Stimulated activated CD8-positive, alpha-beta memory T cell treated with anti-CD3 and anti-CD28 coated beads, Interleukin-15, amount 100 ng/mL, for 4 hours (primary cell): ENCODE results near the gene LDLRAD4.
"Not testable (repeated sequence)": the region's sequence is repeated elsewhere in the genome, so short reads cannot be mapped to it uniquely, and the experiment has no call there.

ENCODE experiments used
- DNase-seq, 2 donors: peaks; one replicate each; pipeline ENCODE4 v3.0.0-alpha.2; 2020; ENCODE audit warnings: low read depth in 2 of 2

The LDLRAD4 gene

GRCh38 chr18:13246121-13246520 lies 27.6 kb downstream of the LDLRAD4 start:
- DNase-seq = no peak

DNA sequence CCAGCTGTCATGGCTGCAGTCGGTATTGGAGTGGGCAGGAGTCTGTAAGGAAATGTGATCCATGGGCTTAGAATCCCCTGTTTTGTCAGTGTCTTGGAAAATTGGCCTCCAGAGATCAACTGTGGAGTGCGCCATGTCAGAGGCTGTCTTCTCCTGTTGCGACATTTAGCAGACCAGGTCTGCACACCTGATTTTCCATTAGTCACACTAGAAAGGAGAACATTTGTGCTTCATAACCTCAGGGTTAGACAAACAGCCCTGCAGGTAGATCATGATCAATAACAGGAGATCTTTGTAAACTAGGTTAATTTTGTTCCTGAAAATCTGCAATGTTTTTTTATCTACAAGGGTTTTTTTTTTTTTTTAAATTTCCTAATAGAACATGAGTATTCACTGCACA lies 28.0 kb downstream of the LDLRAD4 start:
- DNase-seq = no peak

DNA sequence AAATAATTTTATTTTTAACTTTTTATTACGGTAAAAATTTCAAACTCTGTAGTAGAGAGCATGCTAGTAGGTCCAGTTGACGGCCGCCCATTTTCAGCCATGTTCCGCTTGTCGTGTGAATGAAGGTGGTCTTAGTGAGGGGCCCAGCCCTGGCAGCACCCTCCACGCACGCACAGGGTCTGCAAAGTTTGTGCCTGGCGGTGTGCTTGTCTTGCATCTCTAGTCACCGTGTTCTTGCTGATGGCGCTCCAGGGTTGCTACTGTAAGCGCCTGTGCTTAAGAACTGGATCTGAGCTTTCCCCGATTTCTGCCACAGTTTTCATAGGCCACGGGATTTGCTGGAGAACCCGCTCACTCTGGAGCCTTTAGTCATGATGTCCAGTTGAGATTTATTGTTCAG lies 28.9 kb downstream of the LDLRAD4 start:
- no peak for DNase-seq

GRCh38 chr18:13252686-13253410 lies 34.3 kb downstream of the LDLRAD4 start:
- DNase-seq = no peak

GRCh38 chr18:13253786-13254688 lies 35.5 kb downstream of the LDLRAD4 start:
- DNase-seq = no peak

- no peak for DNase-seq
Measured at GRCh38 chr18:13254971-13255927, 36.7 kb downstream of the LDLRAD4 start.

DNA sequence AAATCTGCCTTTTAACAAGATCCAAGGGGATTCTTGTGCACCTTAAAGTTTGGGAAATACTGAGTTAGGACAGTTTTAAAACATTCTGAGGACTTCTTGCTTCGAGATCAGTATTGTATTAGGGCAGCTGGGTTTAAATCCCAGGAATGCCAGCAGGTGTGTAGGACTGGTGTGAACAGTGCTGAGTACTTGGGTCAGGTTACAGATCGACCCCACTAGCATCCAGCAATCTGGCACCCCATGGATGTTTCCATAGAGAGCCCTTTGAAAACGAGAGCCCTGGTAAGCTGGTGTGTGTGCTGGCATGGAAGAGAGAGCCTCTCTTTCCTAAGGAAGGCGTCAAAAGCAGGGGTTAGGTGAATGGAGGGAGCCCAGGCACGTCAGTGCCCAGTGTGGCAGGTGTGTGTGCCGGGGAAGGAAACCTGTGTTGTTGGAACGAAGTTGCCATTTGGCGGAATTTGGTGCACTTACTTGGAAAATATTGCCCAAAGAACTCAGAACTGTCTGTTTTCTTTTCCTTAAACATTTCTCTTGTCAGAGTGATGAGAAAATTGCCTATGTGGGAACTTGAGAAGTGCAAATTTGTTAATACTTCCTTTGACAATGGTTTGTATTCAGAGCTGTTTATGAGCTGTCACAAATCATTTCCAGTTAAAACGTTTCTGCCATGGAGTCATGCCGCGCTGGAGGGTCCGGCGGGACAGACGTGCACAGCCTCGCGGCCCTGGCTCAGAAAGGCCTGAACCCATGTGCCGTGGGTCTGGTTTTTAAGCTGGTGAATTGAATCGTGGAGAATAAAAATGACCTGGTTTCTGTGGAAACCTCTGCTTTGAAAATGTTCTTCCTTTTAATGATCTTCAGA lies 38.1 kb downstream of the LDLRAD4 start:
- no peak for DNase-seq

- no peak for DNase-seq
Measured at GRCh38 chr18:13257361-13257980, 38.9 kb downstream of the LDLRAD4 start.

DNA sequence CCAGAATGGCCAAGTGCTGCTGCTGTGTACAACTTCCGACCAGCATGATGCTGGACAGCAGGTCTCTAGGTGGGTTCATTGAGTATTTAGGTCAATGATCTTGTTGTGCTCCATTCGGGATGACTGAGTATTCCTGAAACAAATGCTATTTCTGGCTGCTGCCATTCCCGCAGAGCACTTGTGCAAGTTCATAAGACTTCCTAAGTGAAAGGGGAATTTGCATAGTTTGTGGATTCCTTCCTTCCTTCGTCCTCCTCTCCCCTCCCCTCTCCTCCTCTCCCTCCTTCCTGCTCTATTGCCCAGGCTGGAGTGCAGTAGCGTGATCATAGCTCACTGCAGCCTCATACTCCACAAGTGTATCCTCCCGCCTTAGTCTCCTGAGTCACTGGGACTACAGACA lies 40.4 kb downstream of the LDLRAD4 start:
- DNase-seq = no peak

- no peak for DNase-seq
Measured at GRCh38 chr18:13259701-13260100, 41.1 kb downstream of the LDLRAD4 start.

DNA sequence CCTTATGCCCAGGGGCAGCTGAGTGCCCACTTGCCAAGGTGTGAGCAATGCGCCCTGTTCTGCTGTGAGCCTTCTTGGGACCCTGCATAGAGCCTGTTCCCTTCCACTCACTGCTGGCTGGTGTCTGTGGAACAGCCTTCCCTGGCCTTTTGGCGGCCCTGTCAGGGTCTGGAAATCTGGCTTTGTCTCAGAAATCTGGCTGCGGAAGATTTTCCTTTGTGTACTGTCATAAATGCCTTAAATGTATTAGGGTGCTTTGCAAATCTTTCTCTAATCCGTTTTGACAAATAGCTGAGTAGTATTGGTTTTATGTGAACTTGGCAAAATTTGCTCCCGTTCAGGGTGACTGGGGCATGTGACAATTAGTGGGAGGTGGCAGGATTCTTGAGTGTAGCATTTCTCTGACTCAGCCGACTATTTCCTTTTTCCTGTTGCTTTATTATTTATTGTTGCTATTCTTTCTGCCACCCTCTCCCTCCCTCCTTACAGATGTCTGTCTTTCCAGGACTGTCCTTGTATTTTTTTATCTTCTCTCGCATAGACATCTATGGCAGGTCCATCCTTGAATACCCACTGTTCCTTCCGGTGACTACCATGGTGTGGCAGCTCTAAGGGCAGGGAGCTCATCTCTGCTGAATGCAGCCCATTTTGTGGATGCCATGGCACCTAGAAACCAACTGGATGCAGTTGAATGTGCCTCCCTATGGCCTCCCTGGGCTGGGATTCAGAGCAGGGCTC lies 41.8 kb downstream of the LDLRAD4 start:
- no peak for DNase-seq

GRCh38 chr18:13260935-13261640 lies 42.5 kb downstream of the LDLRAD4 start:
- DNase-seq = no peak

- no peak for DNase-seq
Measured at GRCh38 chr18:13261661-13262357, 43.2 kb downstream of the LDLRAD4 start.

GRCh38 chr18:13262358-13262680 lies 43.8 kb downstream of the LDLRAD4 start:
- not testable (repeated sequence) for DNase-seq

DNA sequence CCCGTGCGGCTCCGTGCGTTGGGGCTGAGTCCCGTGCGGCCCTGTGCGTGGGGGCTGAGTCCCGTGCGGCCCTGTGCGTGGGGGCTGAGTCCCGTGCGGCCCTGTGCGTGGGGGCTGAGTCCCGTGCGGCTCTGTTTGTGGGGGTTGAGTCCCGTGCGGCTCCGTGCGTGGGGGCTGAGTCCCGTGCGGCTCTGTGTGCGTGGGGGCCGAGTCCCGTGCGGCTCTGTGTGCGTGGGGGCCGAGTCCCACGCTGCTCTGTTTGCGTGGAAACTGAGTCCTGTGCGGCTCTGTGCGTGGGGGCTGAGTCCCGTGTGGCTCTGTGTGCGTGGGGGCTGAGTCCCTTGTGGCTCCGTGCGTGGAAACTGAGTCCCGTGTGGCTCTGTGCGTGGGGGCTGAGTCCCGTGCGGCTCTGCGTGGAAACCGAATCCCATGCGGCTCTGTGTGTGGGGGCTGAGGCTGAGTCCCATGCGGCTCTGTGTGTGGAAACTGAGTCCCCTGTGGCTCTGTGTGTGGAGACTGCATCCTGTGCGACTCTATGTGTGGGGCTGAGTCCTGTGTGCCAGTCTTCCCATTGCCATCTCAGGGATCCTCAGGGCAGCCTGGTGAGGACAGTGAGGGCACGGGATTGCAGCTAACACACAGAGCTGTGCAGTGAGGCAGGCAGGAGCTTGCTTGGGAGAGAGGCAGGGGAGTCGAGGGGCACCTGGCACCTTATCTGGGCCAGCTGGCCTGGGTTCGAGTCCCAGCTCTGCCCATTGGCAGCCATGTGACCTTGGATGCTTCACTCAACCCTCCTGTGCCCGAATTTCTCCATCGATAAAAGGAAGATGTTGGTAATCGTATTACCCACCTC lies 44.5 kb downstream of the LDLRAD4 start:
- DNase-seq = no peak

GRCh38 chr18:13264091-13265007 lies 45.8 kb downstream of the LDLRAD4 start:
- no peak for DNase-seq
